ENCODE measurements around the gene ACTN3.
"Not testable (repeated sequence)": the region's sequence is repeated elsewhere in the genome, so short reads cannot be mapped to it uniquely, and the experiment has no call there.

ACTN3 gene

GRCh38 chr11:66546368-66546965 lies at the start of gene ACTN3:
TSS of gene ACTN3 (plus strand) at chr11:66546903. CDS start at chr11:66546938, 35 bp downstream.
- DNase-seq: no peak

- no peak for DNase-seq
Measured at GRCh38 chr11:66497206-66497605, 49.5 kb upstream of the ACTN3 start.

GRCh38 chr11:66498506-66498905 lies 48.2 kb upstream of the ACTN3 start:
- no peak for DNase-seq

- no peak for DNase-seq
Measured at GRCh38 chr11:66505276-66505816, 41.4 kb upstream of the ACTN3 start.

GRCh38 chr11:66509131-66509561 lies 37.6 kb upstream of the ACTN3 start:
- no peak for DNase-seq

- peak; percentile 28 for DNase-seq
Measured at GRCh38 chr11:66510271-66510989, 36.3 kb upstream of the ACTN3 start, which contains the start of gene BBS1. TSS of gene BBS1 (plus strand) at chr11:66510635. CDS start at chr11:66510660, 25 bp downstream.

GRCh38 chr11:66510990-66511339 lies 35.7 kb upstream of the ACTN3 start:
- no peak for DNase-seq

GRCh38 chr11:66523611-66524010 lies 23.1 kb upstream of the ACTN3 start:
- no peak for DNase-seq

GRCh38 chr11:66524304-66525040 lies 22.2 kb upstream of the ACTN3 start:
- no peak for DNase-seq

- DNase-seq: no peak
Measured at GRCh38 chr11:66529069-66529468, 17.6 kb upstream of the ACTN3 start.

GRCh38 chr11:66529655-66530054 lies 17.0 kb upstream of the ACTN3 start:
- DNase-seq: no peak

GRCh38 chr11:66530927-66531709 lies 15.6 kb upstream of the ACTN3 start:
- DNase-seq: no peak

- no peak for DNase-seq
Measured at GRCh38 chr11:66531841-66532240, 14.9 kb upstream of the ACTN3 start.

- DNase-seq: no peak
Measured at GRCh38 chr11:66532784-66533183, 13.9 kb upstream of the ACTN3 start.

- DNase-seq: no peak
Measured at GRCh38 chr11:66539170-66539869, 7.4 kb upstream of the ACTN3 start.

GRCh38 chr11:66539870-66540213 lies 6.9 kb upstream of the ACTN3 start:
- DNase-seq: no peak

GRCh38 chr11:66540598-66540997 lies 6.1 kb upstream of the ACTN3 start:
- DNase-seq: not testable (repeated sequence)

- no peak for DNase-seq
Measured at GRCh38 chr11:66541892-66542291, 4.8 kb upstream of the ACTN3 start.

- no peak for DNase-seq
Measured at GRCh38 chr11:66542362-66542761, 4.3 kb upstream of the ACTN3 start.

- DNase-seq: no peak
Measured at GRCh38 chr11:66543263-66544107, 3.2 kb upstream of the ACTN3 start.

GRCh38 chr11:66544952-66545351 lies 1.8 kb upstream of the ACTN3 start:
- not testable (repeated sequence) for DNase-seq
